ENCODE measurements around the gene AFG1L.

DNA sequence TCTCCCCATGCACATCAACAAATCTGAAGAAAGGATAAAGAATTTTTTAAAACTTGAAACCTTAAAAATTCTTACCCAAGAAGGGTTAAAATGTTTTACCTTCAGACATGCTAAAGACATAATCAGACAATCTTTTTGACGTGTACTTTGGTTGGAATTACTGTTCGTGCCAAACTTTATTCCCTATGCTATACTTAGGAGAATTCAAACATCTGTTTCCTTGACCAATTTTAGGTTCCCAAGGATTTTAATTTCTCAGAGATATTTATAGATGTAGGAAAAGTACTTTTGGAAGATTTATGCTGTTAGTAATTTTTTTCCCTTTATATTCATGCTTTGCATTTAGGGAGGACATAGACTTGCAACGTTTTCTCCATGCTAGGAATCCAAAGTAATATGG is 108.4 kb downstream of the AFG1L start:
- TF ChIP-seq, protein P1, sequence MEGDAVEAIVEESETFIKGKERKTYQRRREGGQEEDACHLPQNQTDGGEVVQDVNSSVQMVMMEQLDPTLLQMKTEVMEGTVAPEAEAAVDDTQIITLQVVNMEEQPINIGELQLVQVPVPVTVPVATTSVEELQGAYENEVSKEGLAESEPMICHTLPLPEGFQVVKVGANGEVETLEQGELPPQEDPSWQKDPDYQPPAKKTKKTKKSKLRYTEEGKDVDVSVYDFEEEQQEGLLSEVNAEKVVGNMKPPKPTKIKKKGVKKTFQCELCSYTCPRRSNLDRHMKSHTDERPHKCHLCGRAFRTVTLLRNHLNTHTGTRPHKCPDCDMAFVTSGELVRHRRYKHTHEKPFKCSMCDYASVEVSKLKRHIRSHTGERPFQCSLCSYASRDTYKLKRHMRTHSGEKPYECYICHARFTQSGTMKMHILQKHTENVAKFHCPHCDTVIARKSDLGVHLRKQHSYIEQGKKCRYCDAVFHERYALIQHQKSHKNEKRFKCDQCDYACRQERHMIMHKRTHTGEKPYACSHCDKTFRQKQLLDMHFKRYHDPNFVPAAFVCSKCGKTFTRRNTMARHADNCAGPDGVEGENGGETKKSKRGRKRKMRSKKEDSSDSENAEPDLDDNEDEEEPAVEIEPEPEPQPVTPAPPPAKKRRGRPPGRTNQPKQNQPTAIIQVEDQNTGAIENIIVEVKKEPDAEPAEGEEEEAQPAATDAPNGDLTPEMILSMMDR (conservative IDR thresholded peaks at IDR 0.05; ENCODE audit: low read depth in 2 of 2) = no peak
- TF ChIP-seq STAT1 (IDR thresholded peaks at IDR 0.05; ENCODE audit: unreplicated experiment) (no peak), POLR2AphosphoS5 (IDR thresholded peaks at IDR 0.05; ENCODE audit: low read depth) (no peak)

Measured in GM23338 (cell line).